Kidney (tissue), 14 donors: ENCODE data around the gene DNAJC25. TPM values are rescaled to one million over a fixed set of nuclear protein-coding genes. Genes with fewer than 3 reads are reported as not detected.
A peak's percentile ranks its signal among the peaks of the same experiment; 100 is the strongest.

Experiments used
- DNase-seq, 5 donors: peaks; one replicate each; pipeline ENCODE4 v3.0.0-alpha.2; 2013 to 2020
- FAIRE-seq: peaks from 2 replicates; lab custom pipeline; 2012; peaks lifted over from hg19 to GRCh38; lab: Jason Lieb, UNC
- H3K27ac ChIP-seq, 2 donors: one replicate each; pipeline ENCODE4 v1.7.0; 2013; ENCODE audit warnings: low read depth in 2 of 2, low read length in 2 of 2, inconsistent platforms in 1 of 2
- H3K27me3 ChIP-seq: one replicate; pipeline ENCODE4 v1.7.1; 2013; ENCODE audit warnings: low read length, inconsistent platforms; ENCODE audit not compliant: control insufficient read depth, insufficient read depth
- H3K36me3 ChIP-seq, 3 donors: one replicate each; pipeline versions ENCODE4 v1.7.0 to v1.7.1; 2013; ENCODE audit warnings: low read length in 3 of 3, control low read depth in 1 of 3, inconsistent platforms in 1 of 3; ENCODE audit not compliant: insufficient read depth in 3 of 3, control insufficient read depth in 2 of 3
- H3K4me1 ChIP-seq, 3 donors: one replicate each; pipeline versions ENCODE4 v1.7.0 to v1.7.1; 2013; ENCODE audit warnings: low read length in 3 of 3, inconsistent platforms in 1 of 3, low read depth in 1 of 3; ENCODE audit not compliant: control insufficient read depth in 2 of 3, insufficient read depth in 2 of 3
- H3K4me3 ChIP-seq, 3 donors: one replicate each; pipeline versions ENCODE4 v1.7.0 to v1.8.1; 2013; ENCODE audit warnings: low read length in 3 of 3, control low read depth in 1 of 3, inconsistent platforms in 1 of 3
- H3K9ac ChIP-seq, 3 donors: one replicate each; pipeline versions ENCODE4 v1.7.0 to v1.7.1; 2013; ENCODE audit warnings: low read length in 3 of 3, control low read depth in 1 of 3, inconsistent platforms in 1 of 3
- H3K9me3 ChIP-seq, 3 donors: one replicate each; pipeline versions ENCODE4 v1.7.0 to v1.7.1; 2013; ENCODE audit warnings: low read length in 3 of 3, control low read depth in 1 of 3, inconsistent platforms in 1 of 3; ENCODE audit not compliant: control insufficient read depth in 2 of 3, insufficient read depth in 1 of 3
- CTCF ChIP-seq: IDR thresholded peaks from 3 replicates; pipeline ENCODE4 v1.5.1; 2012; ENCODE audit warnings: mild to moderate bottlenecking, moderate library complexity, borderline replicate concordance; ENCODE audit not compliant: insufficient read depth; ENCODE audit errors: extremely low read depth
- intact Hi-C: fragments of 100-400 bp; cut with DNase I; formaldehyde crosslinking; loops from one replicate; pipeline ENCODE4 v1.11.1; 2022
- polyA plus RNA-seq: library from polyadenylated mRNA; stranded (reverse); fragments of 350-450 nt; fragmentation: Illumina TruSeq; extraction: RNeasy Lipid Tissue Mini Kit (QIAGEN cat#74804); gene quantifications from one replicate; pipeline ENCODE4 v1.2.3, GENCODE V29; 2014; ENCODE audit warnings: low read depth, low replicate concordance; ENCODE audit not compliant: insufficient read depth
- total RNA-seq: library from RNA; stranded (reverse); fragmentation: NEBNext Ultra II Directional; extraction: Animal tissue kit (Norgen Biotek cat#: 25700); gene quantifications from one replicate; pipeline ENCODE4 v1.2.1, GENCODE V29; 2021
- donor health status: control.
- donor health status: control.
- donor health status: control.
- donor health status: control.
- donor health status: control.
- donor health status: DM: yes; HTN: yes; CAD: no.
- donor health status: Normal renal cell carcinoma (clear cell type).

Gene DNAJC25
- total and polyA plus RNA-seq, 2 donors from 2014 or later: 8.2 to 13.1 TPM

- no peaks in the 10 kb centered on the region for H3K27me3 ChIP-seq
- FAIRE-seq: no peak
- no peak overlapping the region for H3K4me3 ChIP-seq
- TF ChIP-seq CTCF: no peak
- no peak overlapping the region for H3K27ac ChIP-seq
- H3K36me3 ChIP-seq: peaks cover 0 to 3% (median 0%) of the 10 kb centered on the region in 3 donors
- peaks cover 0 to 9% (median 5%) of the 10 kb centered on the region in 3 donors for H3K4me1 ChIP-seq
- no peaks in the 10 kb centered on the region for H3K9me3 ChIP-seq
- intact Hi-C loops: no loop called here
- H3K9ac ChIP-seq: peak overlapping the region in 1 of 3 donors; percentile 7
- DNase-seq: no peak
Measured at GRCh38 chr9:111628411-111628810, 2.7 kb upstream of the DNAJC25 start.

- Histone ChIP-seq H3K9me3 (no peaks in the 10 kb centered on the region), H3K4me1 (peaks cover 0 to 12% (median 5%) of the 10 kb centered on the region in 3 donors), H3K36me3 (peaks cover 0 to 3% (median 0%) of the 10 kb centered on the region in 3 donors), H3K27me3 (no peaks in the 10 kb centered on the region), H3K9ac (peak overlapping the region; percentile 70 to 93 (median 72)), H3K4me3 (peak overlapping the region; percentile 90 to 96 (median 96)), H3K27ac (peak overlapping the region; percentile 34 to 62)
- DNase-seq: peak in 2 of 5 donors; percentile 25 to 47
- no peak for FAIRE-seq
- no peak for TF ChIP-seq CTCF
- intact Hi-C loops: no loop called here
Measured at GRCh38 chr9:111630182-111630963, 761 bp upstream of the DNAJC25 start.

- peaks cover 0 to 3% (median 0%) of the 10 kb centered on the region in 3 donors for H3K36me3 ChIP-seq
- H3K4me1 ChIP-seq: peaks cover 0 to 12% (median 5%) of the 10 kb centered on the region in 3 donors
- no peak for DNase-seq
- peak overlapping the region in 1 of 2 donors; percentile 62 for H3K27ac ChIP-seq
- TF ChIP-seq CTCF: no peak
- H3K4me3 ChIP-seq: peak overlapping the region; percentile 90 to 96 (median 96)
- H3K9me3 ChIP-seq: no peaks in the 10 kb centered on the region
- H3K27me3 ChIP-seq: no peaks in the 10 kb centered on the region
- peak overlapping the region; percentile 70 to 93 (median 72) for H3K9ac ChIP-seq
- FAIRE-seq: no peak
- intact Hi-C loops: no loop called here
Measured at GRCh38 chr9:111630964-111631213, 245 bp upstream of the DNAJC25 start.
